Calu3 (cell line): ENCODE results near the gene TCTA. TPM values are rescaled to one million over a fixed set of nuclear protein-coding genes. Genes with fewer than 3 reads are reported as not detected.

Experiments
- BruUV-seq: library from RNA; stranded (reverse); fragments of 400-500 nt; replicated peaks from 2 replicates; lab custom pipeline; 2021; lab: Mats Ljungman, UMichigan
- CTCF ChIA-PET: fragments of 300-600 bp; sonication (Branson Sonifier 250); formaldehyde crosslinking; loops from one replicate; lab custom pipeline; 2022; ENCODE audit warnings: antibody characterized with exemption; lab: Charles Lee
- DNase-seq: peaks from one replicate; pipeline ENCODE4 v3.0.0; 2022
- H3K27ac Mint-ChIP-seq: one replicate; pipeline ENCODE4 v1.8.0; 2022; ENCODE audit warnings: mixed read lengths; ENCODE audit not compliant: unreplicated experiment
- H3K27me3 Mint-ChIP-seq: one replicate; pipeline ENCODE4 v1.8.0; 2022; ENCODE audit warnings: mixed read lengths; ENCODE audit not compliant: unreplicated experiment
- H3K36me3 Mint-ChIP-seq: one replicate; pipeline ENCODE4 v1.8.0; 2022; ENCODE audit warnings: mild to moderate bottlenecking, moderate library complexity, mixed read lengths; ENCODE audit not compliant: insufficient read depth, unreplicated experiment
- H3K4me1 Mint-ChIP-seq: one replicate; pipeline ENCODE4 v1.8.0; 2022; ENCODE audit warnings: mild to moderate bottlenecking, low read depth, mixed read lengths; ENCODE audit not compliant: unreplicated experiment
- H3K4me3 Mint-ChIP-seq: one replicate; pipeline ENCODE4 v1.8.0; 2022; ENCODE audit warnings: mild to moderate bottlenecking, low read depth, moderate library complexity, mixed read lengths; ENCODE audit not compliant: unreplicated experiment
- H3K9me3 Mint-ChIP-seq: one replicate; pipeline ENCODE4 v1.8.0; 2022; ENCODE audit warnings: low read depth, mixed read lengths; ENCODE audit not compliant: unreplicated experiment
- intact Hi-C: fragments of 100-400 bp; cut with micrococcal nuclease; formaldehyde crosslinking; loops from one replicate; pipeline ENCODE4 v1.10.0; 2022; ENCODE audit not compliant: unreplicated experiment
- total RNA-seq: library from RNA; stranded (reverse); gene quantifications from 2 replicates; pipeline ENCODE4 v1.2.3, GENCODE V29; 2022
- TF ChIP-seq, protein P1 (sequence below): fragments of 200-600 bp; IDR thresholded peaks from one replicate; pipeline ENCODE4 v1.8.0; 2022; ENCODE audit warnings: antibody characterized with exemption; ENCODE audit not compliant: unreplicated experiment

The TCTA gene
- total RNA-seq, 1 experiment from 2014 or later = 35.6 TPM

DNA sequence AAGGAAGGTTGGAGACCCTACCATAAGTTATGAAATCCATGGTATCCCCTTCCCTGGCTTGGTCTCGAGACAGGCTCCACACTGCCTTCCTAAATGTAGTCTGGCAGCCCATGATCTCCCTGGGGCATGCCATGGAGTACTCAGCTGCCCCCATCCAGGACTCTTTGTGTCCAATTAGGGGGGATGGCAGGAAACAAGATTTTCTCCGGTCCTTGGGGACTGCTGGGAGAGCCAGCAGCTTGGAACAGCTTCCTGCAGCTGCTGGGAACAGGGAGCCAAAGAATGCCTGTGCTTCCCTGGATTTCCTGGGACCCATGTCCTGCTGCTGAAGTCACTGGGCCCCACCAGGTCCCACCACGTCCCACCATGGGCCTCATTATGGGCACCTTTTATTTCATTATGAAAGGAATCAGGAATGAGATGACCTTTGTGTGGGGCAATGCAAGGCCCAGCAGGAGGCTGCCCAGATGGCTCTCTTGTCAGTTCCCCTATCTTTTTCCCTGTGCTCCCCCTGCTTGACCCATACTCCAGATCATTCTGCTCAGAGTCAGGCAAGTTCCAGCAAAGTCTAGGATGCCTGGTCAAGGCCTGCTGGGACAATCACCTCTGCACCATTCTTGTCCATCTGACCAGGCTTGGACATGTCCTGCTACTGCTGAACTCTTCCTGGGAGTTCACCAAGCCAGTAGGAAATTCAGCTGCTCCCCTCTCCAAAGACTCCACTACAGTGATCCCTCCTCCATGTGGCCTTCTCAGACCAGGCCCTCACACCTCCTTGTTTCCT lies 42.9 kb downstream of the TCTA start:
- intact Hi-C loops = loop anchor here (2.0 kb wide), 1 partner anchor 216 kb away; no protein-coding TSS in a partner anchor
- no TSS peak for BruUV-seq
- peaks cover 17% of the 10 kb centered on the region for H3K4me1 Mint-ChIP-seq

DNA sequence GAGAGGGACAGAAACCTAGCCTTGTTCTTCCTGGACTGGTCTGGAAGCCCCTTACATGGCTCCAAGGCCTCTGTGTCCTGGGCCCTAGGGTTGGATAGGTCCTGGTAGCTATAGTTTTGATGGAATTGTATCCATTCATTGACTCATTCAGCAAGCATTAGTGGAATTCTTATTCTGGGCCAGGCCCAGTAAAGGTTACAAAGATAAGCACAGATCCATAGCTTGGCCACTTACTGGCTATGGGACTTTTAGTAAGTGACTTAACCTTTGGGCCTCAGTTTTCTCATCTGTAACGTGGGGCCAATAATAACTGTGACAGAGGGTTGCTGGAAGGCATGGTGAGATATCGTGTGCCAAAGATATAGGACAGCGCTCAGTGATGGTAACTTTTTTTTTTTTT lies 44.2 kb downstream of the TCTA start:
- no peak overlapping the region for H3K4me3 Mint-ChIP-seq
- CTCF ChIA-PET = interaction anchor here (0.7 to 1.3 kb wide), 3 partner anchors 10 to 469 kb away, joined by 3 to 4 read pairs (median 3); no protein-coding TSS in a partner anchor
- H3K9me3 Mint-ChIP-seq = no peaks in the 10 kb centered on the region
- no peak for DNase-seq
- BruUV-seq = no TSS peak
- peaks cover 29% of the 10 kb centered on the region for H3K4me1 Mint-ChIP-seq
- intact Hi-C loops = no loop called here
- H3K36me3 Mint-ChIP-seq = no peaks in the 10 kb centered on the region
- H3K27ac Mint-ChIP-seq = no peak overlapping the region
- H3K27me3 Mint-ChIP-seq = no peaks in the 10 kb centered on the region
- TF ChIP-seq, protein P1, sequence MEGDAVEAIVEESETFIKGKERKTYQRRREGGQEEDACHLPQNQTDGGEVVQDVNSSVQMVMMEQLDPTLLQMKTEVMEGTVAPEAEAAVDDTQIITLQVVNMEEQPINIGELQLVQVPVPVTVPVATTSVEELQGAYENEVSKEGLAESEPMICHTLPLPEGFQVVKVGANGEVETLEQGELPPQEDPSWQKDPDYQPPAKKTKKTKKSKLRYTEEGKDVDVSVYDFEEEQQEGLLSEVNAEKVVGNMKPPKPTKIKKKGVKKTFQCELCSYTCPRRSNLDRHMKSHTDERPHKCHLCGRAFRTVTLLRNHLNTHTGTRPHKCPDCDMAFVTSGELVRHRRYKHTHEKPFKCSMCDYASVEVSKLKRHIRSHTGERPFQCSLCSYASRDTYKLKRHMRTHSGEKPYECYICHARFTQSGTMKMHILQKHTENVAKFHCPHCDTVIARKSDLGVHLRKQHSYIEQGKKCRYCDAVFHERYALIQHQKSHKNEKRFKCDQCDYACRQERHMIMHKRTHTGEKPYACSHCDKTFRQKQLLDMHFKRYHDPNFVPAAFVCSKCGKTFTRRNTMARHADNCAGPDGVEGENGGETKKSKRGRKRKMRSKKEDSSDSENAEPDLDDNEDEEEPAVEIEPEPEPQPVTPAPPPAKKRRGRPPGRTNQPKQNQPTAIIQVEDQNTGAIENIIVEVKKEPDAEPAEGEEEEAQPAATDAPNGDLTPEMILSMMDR = no peak

More for the DNA sequence above, 42.9 kb downstream of the TCTA start:
- Mint-ChIP-seq H3K9me3 (no peaks in the 10 kb centered on the region), H3K36me3 (no peaks in the 10 kb centered on the region), H3K27ac (peak overlapping the region; percentile 47), H3K27me3 (no peaks in the 10 kb centered on the region), H3K4me3 (no peak overlapping the region)
- TF ChIP-seq, protein P1 = no peak
- CTCF ChIA-PET = interaction anchor here (0.7 to 2.0 kb wide), 8 partner anchors 15 to 948 kb away, joined by 3 to 14 read pairs (median 4); partner anchors contain the start of gene USP4
- DNase-seq = no peak

DNA sequence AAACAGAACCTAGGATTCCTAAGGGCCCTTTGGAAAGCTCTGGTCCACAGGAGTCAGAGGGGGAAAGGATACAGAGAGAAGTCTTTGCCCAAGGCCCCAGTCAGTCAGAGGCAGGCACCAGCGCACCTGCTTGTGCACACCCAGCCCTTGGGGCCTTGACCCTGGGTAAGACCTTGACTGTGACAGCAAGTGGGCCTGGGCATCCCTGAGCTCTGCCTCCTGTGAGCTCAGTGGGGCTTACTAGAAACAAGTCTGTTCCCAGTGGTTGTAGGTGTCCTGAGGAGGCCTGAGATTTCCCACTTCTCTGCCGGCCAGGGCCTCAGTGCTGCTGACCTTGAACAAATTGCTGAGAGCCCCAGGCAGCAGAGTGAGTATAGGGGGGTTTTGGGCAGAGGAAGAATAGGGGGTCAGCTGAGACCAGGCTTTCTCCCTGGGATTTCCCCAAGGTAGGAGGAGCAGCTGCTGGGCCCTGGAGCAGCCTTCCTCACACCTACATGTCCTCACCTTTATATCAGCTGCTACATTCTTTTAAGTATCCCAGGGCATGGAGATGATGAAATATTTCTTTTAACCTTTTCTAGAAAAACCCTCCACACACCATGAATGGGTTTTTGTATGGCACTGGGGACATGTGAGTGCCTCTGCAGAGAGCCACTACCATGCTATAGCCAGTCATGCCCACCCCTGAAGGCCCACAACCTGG lies 48.1 kb downstream of the TCTA start:
- TF ChIP-seq, protein P1 = no peak
- H3K27ac Mint-ChIP-seq = no peak overlapping the region
- intact Hi-C loops = no loop called here
- no peaks in the 10 kb centered on the region for H3K9me3 Mint-ChIP-seq
- H3K4me3 Mint-ChIP-seq = no peak overlapping the region
- H3K27me3 Mint-ChIP-seq = no peaks in the 10 kb centered on the region
- DNase-seq = no peak
- CTCF ChIA-PET = interaction anchor here (0.9 to 1.3 kb wide), 2 partner anchors 11 to 1104 kb away, joined by 4 to 7 read pairs; no protein-coding TSS in a partner anchor
- BruUV-seq = no TSS peak
- peaks cover 27% of the 10 kb centered on the region for H3K4me1 Mint-ChIP-seq
- H3K36me3 Mint-ChIP-seq = peaks cover 11% of the 10 kb centered on the region

DNA sequence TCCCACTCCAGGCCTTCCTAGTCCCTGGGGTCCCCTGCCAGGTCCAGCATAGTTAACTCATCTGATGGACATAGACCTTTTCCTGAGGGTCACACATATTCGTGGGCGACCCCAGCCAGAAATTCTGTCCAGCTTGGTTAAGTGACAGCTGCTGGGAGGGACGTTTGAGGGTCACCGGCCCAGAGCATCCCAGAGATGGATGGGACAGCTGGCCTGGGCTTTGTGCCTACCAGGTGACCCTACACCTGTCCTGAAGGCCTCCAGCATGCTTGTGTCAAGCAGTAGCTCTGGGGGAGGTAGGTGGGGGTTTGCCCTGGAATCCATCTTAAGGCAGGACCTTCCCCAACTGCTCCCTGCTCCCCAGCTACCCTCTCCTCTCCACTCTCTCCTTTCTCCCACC lies 48.7 kb downstream of the TCTA start:
- no peak for DNase-seq
- no peaks in the 10 kb centered on the region for H3K27me3 Mint-ChIP-seq
- intact Hi-C loops = no loop called here
- H3K36me3 Mint-ChIP-seq = peaks cover 13% of the 10 kb centered on the region
- no peak overlapping the region for H3K4me3 Mint-ChIP-seq
- H3K27ac Mint-ChIP-seq = peak overlapping the region; percentile 53
- peaks cover 21% of the 10 kb centered on the region for H3K4me1 Mint-ChIP-seq
- BruUV-seq = no TSS peak
- CTCF ChIA-PET = interaction anchor here (0.9 to 1.3 kb wide), 3 partner anchors 11 to 1103 kb away, joined by 4 to 7 read pairs (median 7); no protein-coding TSS in a partner anchor
- H3K9me3 Mint-ChIP-seq = no peaks in the 10 kb centered on the region
- TF ChIP-seq, protein P1 = no peak
